ENCODE measurements around the gene DHFR.

DHFR gene

GRCh38 chr5:80577707-80578106, 77.1 kb downstream of the DHFR start:
- no peaks in the 10 kb centered on the region for H3K36me3 ChIP-seq
- peaks cover 46% of the 10 kb centered on the region for H3K27me3 ChIP-seq
- no peak overlapping the region for H3K4me3 ChIP-seq (ENCODE audit: low read depth in 1 of 2, low read length in 1 of 2)
- TF ChIP-seq CTCF (IDR thresholded peaks at IDR 0.05): no peak
- H3K27ac ChIP-seq: no peak overlapping the region
- H3K4me1 ChIP-seq (ENCODE audit: control insufficient read depth in 1 of 2, insufficient read depth in 1 of 2, low read depth in 1 of 2, low read length in 1 of 2): no peaks in the 10 kb centered on the region
- H3K9me3 ChIP-seq: no peaks in the 10 kb centered on the region

GRCh38 chr5:80576383-80576782, 78.4 kb downstream of the DHFR start:
- no peak overlapping the region for H3K4me3 ChIP-seq (ENCODE audit: low read depth in 1 of 2, low read length in 1 of 2)
- no peaks in the 10 kb centered on the region for H3K9me3 ChIP-seq
- TF ChIP-seq CTCF (IDR thresholded peaks at IDR 0.05): no peak
- H3K27ac ChIP-seq: no peak overlapping the region
- H3K27me3 ChIP-seq: peaks cover 60% of the 10 kb centered on the region
- H3K4me1 ChIP-seq (ENCODE audit: control insufficient read depth in 1 of 2, insufficient read depth in 1 of 2, low read depth in 1 of 2, low read length in 1 of 2): no peaks in the 10 kb centered on the region
- no peaks in the 10 kb centered on the region for H3K36me3 ChIP-seq

All from neutrophil (primary cell).